ENCODE data around the gene TJP1.
"Not testable (repeated sequence)": the region's sequence is repeated elsewhere in the genome, so short reads cannot be mapped to it uniquely, and the experiment has no call there.

TJP1 gene

GRCh38 chr15:29669823-29670222 is 152.4 kb downstream of the TJP1 start:
- DNase-seq (ENCODE audit: low read depth in 1 of 2, low spot score in 1 of 2) = no peak

GRCh38 chr15:29668120-29668602 is 154.1 kb downstream of the TJP1 start:
- peak in 1 of 2 donors; percentile 6 for DNase-seq (ENCODE audit: low read depth in 1 of 2, low spot score in 1 of 2)

DNA sequence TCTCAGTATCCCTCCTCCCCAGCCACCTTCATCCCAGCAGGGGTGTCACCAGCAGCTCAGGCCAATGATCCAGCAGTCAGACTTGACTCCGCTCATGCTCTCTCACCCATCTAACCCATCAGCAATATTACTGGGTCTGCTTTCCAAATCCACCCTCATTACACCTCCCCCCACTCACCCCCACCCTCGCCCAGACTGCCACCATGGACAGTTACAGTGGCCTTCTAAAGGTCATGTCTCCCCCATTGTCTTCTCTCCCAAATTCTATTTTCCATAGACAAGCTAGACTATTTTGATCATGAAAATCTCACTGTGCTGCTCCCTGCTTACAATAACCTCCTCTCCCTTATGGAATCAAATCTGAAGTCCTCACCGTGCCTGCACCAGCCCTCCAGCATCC is 156.0 kb downstream of the TJP1 start:
- DNase-seq (ENCODE audit: low read depth in 1 of 2, low spot score in 1 of 2) = no peak

DNA sequence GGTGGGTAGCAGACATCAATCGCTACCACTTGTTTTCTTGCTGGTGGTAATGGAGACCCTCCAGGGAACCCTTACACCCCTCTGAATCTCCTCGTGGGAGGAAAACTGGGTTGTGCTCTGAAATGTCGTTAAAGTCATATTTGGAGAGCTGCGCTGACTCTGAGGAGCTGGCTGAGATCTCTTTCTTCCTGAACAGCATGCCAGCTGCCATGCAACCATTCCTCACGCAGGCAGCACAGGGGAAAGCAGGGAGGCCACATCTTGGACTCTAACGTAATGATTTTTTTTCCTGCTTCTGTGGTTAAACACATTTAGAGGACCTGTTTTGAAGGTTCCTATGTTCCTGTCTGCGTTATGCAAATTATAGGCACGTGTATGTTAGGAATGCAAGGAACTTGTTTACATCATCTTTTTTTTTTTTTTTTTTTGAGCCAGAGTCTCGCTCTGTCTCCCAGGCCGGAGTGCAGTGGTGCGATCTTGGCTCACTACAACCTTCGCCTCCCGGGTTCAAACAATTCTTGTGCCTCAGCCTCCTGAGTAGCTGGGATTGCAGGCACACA is 156.7 kb downstream of the TJP1 start:
- DNase-seq (ENCODE audit: low read depth in 1 of 2, low spot score in 1 of 2) = no peak

DNA sequence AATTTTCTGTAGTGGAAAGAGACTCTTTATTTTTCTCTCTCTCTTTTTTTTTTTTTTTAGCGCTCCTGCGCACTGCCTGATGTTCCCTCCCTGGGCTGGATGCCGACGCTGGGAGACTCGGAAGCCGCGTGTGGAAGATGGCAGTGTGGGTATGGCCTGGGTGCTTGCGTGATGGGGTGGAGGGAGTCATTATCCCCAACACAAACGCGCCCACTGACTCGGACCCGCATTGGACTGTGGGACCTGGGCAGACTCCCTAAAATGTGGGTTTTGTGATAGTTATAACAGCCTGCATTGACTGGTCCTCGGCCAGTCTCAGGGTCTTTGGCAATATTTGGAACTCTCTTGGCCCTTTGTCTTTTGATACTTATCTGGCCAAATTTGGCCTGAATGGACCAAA is 157.9 kb downstream of the TJP1 start:
- no peak for DNase-seq (ENCODE audit: low read depth in 1 of 2, low spot score in 1 of 2)

DNA sequence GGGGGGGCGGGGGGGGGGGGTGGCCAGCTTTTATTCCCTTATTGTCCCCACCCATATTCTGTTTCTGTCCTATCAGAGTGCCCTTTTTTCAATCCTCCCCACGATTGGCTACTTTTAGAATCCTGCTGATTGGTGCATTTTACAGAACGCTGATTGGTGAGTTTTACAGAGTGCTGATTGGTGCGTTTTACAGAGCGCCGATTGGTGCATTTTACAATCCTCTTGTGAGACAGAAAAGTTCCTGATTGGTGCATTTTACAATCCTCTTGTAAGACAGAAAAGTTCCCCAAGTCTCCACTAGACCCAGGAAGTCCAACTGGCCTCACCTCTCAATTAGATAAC is 164.8 kb downstream of the TJP1 start:
- DNase-seq (ENCODE audit: low read depth in 1 of 2, low spot score in 1 of 2) = not testable (repeated sequence)

GRCh38 chr15:29656636-29657475 is 165.4 kb downstream of the TJP1 start:
- no peak for DNase-seq (ENCODE audit: low read depth in 1 of 2, low spot score in 1 of 2)

- no peak for DNase-seq (ENCODE audit: low read depth in 1 of 2, low spot score in 1 of 2)
Observed at GRCh38 chr15:29652595-29652994, 169.7 kb downstream of the TJP1 start.

GRCh38 chr15:29651476-29652233 is 170.6 kb downstream of the TJP1 start:
- no peak for DNase-seq (ENCODE audit: low read depth in 1 of 2, low spot score in 1 of 2)

Data from activated CD4-positive, alpha-beta T cell treated with anti-CD3 and anti-CD28 coated beads, Interleukin-2, amount 50 U/mL, for 24 hours (primary cell).